Loucy (cell line): ENCODE data around the gene MICALL1.

ENCODE experiments used
- CTCF ChIP-seq: fragments of 200-600 bp; sonication (generic); conservative IDR thresholded peaks from 2 replicates; pipeline ENCODE4 v1.5.1; 2014; ENCODE audit warnings: mild to moderate bottlenecking, antibody characterized with exemption, low read length
- EZH2phosphoT487 ChIP-seq: fragments of 200-600 bp; IDR thresholded peaks from 2 replicates; pipeline ENCODE4 v1.6.1; 2018; ENCODE audit warnings: antibody characterized with exemption, mild to moderate bottlenecking, moderate library complexity, borderline replicate concordance

- no peak for TF ChIP-seq CTCF
- TF ChIP-seq EZH2phosphoT487, result no peak
Observed at GRCh38 chr22:37967637-37968451, 61.7 kb downstream of the MICALL1 start.
